NCI-H1694 (cell line): ENCODE data around the gene PCDHA9.

Experiments used
- DNase-seq: peaks from one replicate; lab custom pipeline; 2025; lab: John Stamatoyannopoulos, UW

Gene PCDHA9

DNA sequence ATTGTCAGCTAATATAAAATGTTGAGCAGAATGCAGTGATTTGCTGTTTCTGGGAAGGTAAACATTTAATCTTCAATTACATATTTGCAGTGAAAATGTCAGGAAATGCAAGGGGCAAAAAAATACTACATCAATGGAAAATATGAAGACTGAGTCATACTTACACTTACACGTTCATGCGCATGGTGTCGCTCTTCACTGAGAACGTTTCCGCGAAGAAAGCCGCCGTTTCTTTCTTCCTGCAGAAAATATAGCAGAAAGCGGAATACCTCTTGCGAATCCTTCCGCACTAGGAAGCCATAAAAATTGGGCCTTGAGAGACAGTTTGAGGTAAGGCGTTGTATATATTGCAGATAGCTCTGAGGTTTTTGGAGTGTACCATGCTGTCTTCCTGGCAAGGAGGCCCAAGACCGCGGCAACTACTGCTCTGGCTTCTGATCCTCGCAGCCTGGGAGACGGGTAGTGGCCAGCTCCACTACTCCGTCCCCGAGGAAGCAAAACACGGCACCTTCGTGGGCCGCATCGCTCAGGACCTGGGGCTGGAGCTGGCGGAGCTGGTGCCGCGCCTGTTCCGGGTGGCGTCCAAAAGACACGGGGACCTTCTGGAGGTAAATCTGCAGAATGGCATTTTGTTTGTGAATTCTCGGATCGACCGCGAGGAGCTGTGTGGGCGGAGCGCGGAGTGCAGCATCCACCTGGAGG is 33.9 kb downstream of the PCDHA9 start, which contains the start of gene PCDHA13:
Gene PCDHA13 (plus strand): TSS at position 236 of the 702 bp plus-strand sequence. CDS start 145 bp downstream, at position 381.
- no peak for DNase-seq

DNA sequence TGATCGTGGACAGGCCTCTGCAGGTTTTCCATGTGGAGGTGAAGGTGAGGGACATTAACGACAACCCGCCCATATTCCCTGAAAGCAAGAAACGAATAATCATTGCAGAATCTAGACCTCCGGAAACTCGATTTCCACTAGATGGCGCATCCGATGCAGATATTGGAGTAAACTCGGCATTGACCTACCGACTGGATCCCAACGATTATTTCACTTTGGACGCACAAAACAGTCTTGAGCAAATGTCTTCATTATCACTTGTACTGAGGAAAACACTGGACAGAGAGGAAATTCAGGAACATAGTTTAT is 34.4 kb downstream of the PCDHA9 start:
- no peak for DNase-seq

DNA sequence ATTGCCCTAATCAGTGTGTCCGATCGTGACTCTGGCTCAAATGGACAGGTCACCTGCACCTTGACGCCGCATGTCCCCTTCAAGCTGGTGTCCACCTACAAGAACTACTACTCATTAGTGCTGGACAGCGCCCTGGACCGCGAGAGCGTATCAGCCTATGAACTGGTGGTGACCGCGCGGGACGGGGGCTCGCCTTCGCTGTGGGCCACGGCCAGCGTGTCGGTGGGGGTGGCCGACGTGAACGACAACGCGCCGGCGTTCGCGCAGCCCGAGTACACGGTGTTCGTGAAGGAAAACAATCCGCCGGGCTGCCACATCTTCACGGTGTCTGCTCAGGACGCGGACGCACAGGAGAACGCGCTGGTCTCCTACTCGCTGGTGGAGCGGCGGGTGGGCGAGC is 35.2 kb downstream of the PCDHA9 start:
- DNase-seq: no peak

DNA sequence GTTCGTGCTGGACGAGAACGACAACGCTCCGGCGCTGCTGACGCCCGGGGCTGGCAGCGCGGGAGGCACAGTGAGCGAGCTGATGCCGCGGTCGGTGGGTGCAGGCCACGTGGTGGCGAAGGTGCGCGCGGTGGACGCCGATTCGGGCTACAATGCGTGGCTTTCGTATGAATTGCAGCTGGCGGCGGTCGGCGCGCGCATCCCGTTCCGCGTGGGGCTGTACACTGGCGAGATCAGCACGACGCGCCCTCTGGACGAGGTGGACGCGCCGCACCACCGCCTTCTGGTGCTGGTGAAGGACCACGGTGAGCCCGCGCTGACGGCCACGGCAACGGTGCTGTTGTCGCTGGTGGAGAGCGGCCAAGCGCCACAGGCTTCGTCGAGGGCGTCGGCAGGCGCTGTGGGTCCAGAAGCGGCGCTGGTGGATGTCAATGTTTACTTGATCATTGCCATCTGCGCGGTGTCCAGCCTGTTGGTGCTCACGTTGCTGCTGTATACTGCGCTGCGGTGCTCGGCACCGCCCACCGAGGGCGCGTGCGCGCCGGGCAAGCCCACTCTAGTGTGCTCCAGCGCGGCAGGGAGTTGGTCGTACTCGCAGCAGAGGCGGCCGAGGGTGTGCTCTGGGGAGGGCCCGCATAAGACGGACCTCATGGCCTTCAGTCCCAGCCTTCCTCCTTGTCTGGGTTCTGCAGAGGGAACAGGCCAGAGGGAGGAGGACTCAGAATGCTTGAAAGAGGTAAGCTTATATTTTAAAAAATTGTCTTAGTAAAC is 35.9 kb downstream of the PCDHA9 start:
- no peak for DNase-seq
